Measurements from ENCODE around the gene VTN.
A peak's percentile ranks its signal among the peaks of the same experiment; 100 is the strongest.

VTN gene

DNA sequence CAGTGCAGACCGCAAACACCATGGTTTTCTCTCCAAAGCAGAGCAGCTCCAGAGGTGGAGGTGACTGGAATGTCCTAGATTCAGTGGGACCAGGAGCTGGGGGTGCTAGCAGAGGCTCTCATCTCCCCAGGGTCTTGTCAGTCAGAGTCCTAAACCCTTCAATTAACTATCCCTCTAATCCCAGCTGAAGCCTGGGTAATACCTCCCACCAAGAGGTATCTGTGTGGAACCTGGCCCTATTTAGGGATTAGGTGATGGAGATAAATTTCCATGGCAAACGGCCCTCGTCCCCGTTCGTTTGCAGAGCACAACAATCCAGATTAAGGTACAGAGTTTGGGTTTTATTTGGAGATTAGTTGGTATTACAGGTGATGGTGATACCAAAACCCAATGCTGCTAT lies 6.9 kb downstream of the VTN start:
- Histone ChIP-seq H3K79me2 (ENCODE audit: insufficient read depth, low read length) (peaks cover 4% of the 10 kb centered on the region), H3K9ac (ENCODE audit: low read length) (no peak overlapping the region), H3F3A (ENCODE audit: insufficient read depth) (no peaks in the 10 kb centered on the region), H3K4me2 (ENCODE audit: low read depth, low read length, poor library complexity, severe bottlenecking) (no peak overlapping the region), H3K9me2 (replicated peaks; ENCODE audit: insufficient read depth, low read length) (no peaks in the 10 kb centered on the region), H3K36me3 (ENCODE audit: low read length) (no peaks in the 10 kb centered on the region), H3K27me3 (ENCODE audit: low read length) (no peaks in the 10 kb centered on the region), H2AFZ (ENCODE audit: low read depth, low read length, severe bottlenecking) (no peak overlapping the region), H3K4me3 (ENCODE audit: insufficient read depth, low read length, poor library complexity, severe bottlenecking) (no peak overlapping the region), H4K20me1 (ENCODE audit: low read depth, low read length) (no peaks in the 10 kb centered on the region), H3K9me3 (ENCODE audit: insufficient read depth, low read length) (no peaks in the 10 kb centered on the region), H3K27ac (ENCODE audit: low read depth, low read length) (no peak overlapping the region)
- TF ChIP-seq, protein P1, sequence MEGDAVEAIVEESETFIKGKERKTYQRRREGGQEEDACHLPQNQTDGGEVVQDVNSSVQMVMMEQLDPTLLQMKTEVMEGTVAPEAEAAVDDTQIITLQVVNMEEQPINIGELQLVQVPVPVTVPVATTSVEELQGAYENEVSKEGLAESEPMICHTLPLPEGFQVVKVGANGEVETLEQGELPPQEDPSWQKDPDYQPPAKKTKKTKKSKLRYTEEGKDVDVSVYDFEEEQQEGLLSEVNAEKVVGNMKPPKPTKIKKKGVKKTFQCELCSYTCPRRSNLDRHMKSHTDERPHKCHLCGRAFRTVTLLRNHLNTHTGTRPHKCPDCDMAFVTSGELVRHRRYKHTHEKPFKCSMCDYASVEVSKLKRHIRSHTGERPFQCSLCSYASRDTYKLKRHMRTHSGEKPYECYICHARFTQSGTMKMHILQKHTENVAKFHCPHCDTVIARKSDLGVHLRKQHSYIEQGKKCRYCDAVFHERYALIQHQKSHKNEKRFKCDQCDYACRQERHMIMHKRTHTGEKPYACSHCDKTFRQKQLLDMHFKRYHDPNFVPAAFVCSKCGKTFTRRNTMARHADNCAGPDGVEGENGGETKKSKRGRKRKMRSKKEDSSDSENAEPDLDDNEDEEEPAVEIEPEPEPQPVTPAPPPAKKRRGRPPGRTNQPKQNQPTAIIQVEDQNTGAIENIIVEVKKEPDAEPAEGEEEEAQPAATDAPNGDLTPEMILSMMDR (IDR thresholded peaks at IDR 0.05; ENCODE audit: insufficient read depth, low read length, poor library complexity, severe bottlenecking): no peak
- no peak for TF ChIP-seq EZH2phosphoT487 (conservative IDR thresholded peaks at IDR 0.05; ENCODE audit: low read length)

DNA sequence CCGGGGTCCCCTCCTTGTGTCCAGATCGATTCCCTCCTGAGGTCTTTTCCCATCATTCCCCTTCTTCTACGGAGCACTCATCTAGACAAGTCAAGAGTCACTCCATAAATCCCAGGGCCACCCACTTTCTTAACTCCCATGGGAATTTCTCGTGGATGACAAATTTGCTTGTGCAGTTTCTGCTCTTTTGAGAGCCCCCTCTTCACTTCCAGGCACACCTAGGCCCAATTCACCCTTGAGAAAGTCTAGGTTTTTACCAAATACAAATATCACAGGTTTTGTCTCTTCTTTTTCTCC lies 12.3 kb downstream of the VTN start:
- Histone ChIP-seq H3K79me2 (ENCODE audit: insufficient read depth, low read length) (peaks cover 28% of the 10 kb centered on the region), H3K4me3 (ENCODE audit: insufficient read depth, low read length, poor library complexity, severe bottlenecking) (peak overlapping the region; percentile 92), H3K9ac (ENCODE audit: low read length) (peak overlapping the region; percentile 96), H3K9me3 (ENCODE audit: insufficient read depth, low read length) (no peaks in the 10 kb centered on the region), H3K36me3 (ENCODE audit: low read length) (no peaks in the 10 kb centered on the region), H3K27me3 (ENCODE audit: low read length) (no peaks in the 10 kb centered on the region), H3K9me2 (replicated peaks; ENCODE audit: insufficient read depth, low read length) (no peaks in the 10 kb centered on the region), H3K4me2 (ENCODE audit: low read depth, low read length, poor library complexity, severe bottlenecking) (peak overlapping the region; percentile 86), H3K27ac (ENCODE audit: low read depth, low read length) (no peak overlapping the region), H2AFZ (ENCODE audit: low read depth, low read length, severe bottlenecking) (peak overlapping the region; percentile 62), H3F3A (ENCODE audit: insufficient read depth) (no peaks in the 10 kb centered on the region), H4K20me1 (ENCODE audit: low read depth, low read length) (no peaks in the 10 kb centered on the region)
- no peak for TF ChIP-seq EZH2phosphoT487 (conservative IDR thresholded peaks at IDR 0.05; ENCODE audit: low read length)
- TF ChIP-seq, protein P1 (IDR thresholded peaks at IDR 0.05; ENCODE audit: insufficient read depth, low read length, poor library complexity, severe bottlenecking): no peak

DNA sequence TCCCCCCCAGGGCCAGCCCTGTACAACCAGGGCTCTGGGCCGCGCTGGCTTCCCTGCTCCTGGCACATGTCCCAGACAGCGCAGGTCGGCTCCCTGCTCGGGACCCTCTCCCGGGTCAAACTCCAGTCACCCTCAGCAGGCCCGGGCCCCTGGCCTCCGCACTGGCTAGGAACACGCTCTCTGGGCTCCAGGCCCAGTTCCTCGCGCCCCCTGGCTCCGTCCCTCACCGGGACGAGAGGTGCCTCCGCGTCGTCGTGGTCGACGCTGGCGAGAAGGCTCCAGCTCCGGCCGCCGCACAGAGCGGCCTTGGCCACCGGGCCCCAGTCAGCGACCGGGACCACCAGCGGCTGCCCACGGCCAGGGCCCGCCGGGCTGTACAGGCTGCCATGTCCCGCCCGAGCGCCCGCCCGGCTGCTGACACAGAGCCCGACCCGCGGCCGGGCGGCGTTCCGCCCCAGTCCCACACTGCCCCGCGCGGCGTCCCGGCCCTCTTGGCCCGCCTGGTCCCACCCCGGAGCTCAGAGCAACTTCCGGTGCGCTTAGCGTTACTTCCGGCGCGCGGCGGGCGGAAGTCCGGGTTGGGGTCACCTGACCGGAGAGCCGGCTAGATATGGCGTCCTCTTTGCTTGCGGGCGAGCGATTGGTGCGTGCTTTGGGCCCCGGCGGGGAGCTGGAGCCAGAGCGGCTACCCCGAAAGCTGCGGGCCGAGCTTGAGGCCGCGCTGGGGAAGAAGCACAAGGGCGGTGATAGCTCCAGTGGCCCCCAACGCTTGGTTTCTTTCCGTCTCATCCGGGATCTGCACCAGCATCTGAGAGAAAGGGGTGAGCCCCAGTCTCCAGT lies 12.8 kb downstream of the VTN start, which contains the start of gene POLDIP2:
Gene POLDIP2 (minus strand): TSS at position 467 of the 840 bp plus-strand sequence. CDS start 79 bp downstream, at position 388.
- Histone ChIP-seq H3F3A (ENCODE audit: insufficient read depth) (no peaks in the 10 kb centered on the region), H3K79me2 (ENCODE audit: insufficient read depth, low read length) (peaks cover 28% of the 10 kb centered on the region), H3K4me2 (ENCODE audit: low read depth, low read length, poor library complexity, severe bottlenecking) (peak within 1 kb of the TSS; percentile 87), H2AFZ (ENCODE audit: low read depth, low read length, severe bottlenecking) (peak within 1 kb of the TSS; percentile 90), H3K9me3 (ENCODE audit: insufficient read depth, low read length) (no peaks in the 10 kb centered on the region), H3K27ac (ENCODE audit: low read depth, low read length) (peak within 1 kb of the TSS; percentile 2; the same call in 1 of the 2 replicates), H3K36me3 (ENCODE audit: low read length) (no peaks in the 10 kb centered on the region), H3K27me3 (ENCODE audit: low read length) (no peaks in the 10 kb centered on the region), H3K9ac (ENCODE audit: low read length) (peak within 1 kb of the TSS; percentile 96), H3K9me2 (replicated peaks; ENCODE audit: insufficient read depth, low read length) (no peaks in the 10 kb centered on the region), H3K4me3 (ENCODE audit: insufficient read depth, low read length, poor library complexity, severe bottlenecking) (peak within 1 kb of the TSS; percentile 92), H4K20me1 (ENCODE audit: low read depth, low read length) (no peaks in the 10 kb centered on the region)
- no peak for TF ChIP-seq EZH2phosphoT487 (conservative IDR thresholded peaks at IDR 0.05; ENCODE audit: low read length)
- TF ChIP-seq, protein P1 (IDR thresholded peaks at IDR 0.05; ENCODE audit: insufficient read depth, low read length, poor library complexity, severe bottlenecking): no peak
